Measurements from ENCODE around the gene CUL1. TPM values are rescaled to one million over a fixed set of nuclear protein-coding genes. Genes with fewer than 3 reads are reported as not detected.

CUL1 gene
- total RNA-seq, 2 donors from 2014 or later = 35.0 to 42.1 TPM

DNA sequence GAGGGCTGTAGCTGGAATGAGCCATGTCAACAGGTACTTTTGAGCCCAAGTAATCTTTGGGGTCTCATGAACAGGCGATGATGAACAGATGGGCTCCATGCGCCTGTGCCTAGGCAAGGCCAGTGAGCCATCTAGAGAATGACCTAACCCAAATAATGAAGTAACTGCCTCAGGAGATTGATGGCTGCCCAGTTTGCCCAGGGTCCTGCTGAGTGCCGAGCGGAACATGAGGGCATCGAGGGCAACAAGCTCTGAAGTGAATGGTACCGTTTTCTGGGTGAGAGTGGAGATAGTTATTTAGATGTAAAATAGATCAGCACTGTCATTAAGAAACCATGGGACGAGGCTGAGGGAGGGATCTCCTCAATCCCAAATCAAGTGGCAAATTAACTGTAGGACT lies 107.5 kb downstream of the CUL1 start:
- WGBS, 2 experiments (ENCODE audit: insufficient coverage in 1 of 2, insufficient read length in 1 of 2) = 94 to 98% methylated on average over 5 to 7 of the region's 7 CpGs
- Mint-ChIP-seq H3K4me1 (peaks cover 8% of the 10 kb centered on the region), H3K36me3 (ENCODE audit: low read depth) (peaks cover 62% of the 10 kb centered on the region), H3K27me3 (ENCODE audit: insufficient read depth) (no peaks in the 10 kb centered on the region), H3K9me3 (no peaks in the 10 kb centered on the region), H3K27ac (no peak overlapping the region), H3K4me3 (no peak overlapping the region)
- no peaks in the 10 kb centered on the region for H3K27me3 ChIP-seq (ENCODE audit: control insufficient read depth, insufficient read depth, low read length, poor library complexity, severe bottlenecking)
- H3K4me3 ChIP-seq (ENCODE audit: low read length) = no peak overlapping the region
- peaks cover 55% of the 10 kb centered on the region for H3K36me3 ChIP-seq (ENCODE audit: control insufficient read depth, insufficient read depth, low read length)
- DNase-seq = no peak
- H3K27ac ChIP-seq (ENCODE audit: low read depth, low read length) = no peak overlapping the region
- H3K9ac ChIP-seq (ENCODE audit: extremely low read depth, low read length, poor library complexity, severe bottlenecking) = no peak overlapping the region
- H3K9me3 ChIP-seq (ENCODE audit: control insufficient read depth, low read length) = no peaks in the 10 kb centered on the region
- H3K4me1 ChIP-seq (ENCODE audit: control insufficient read depth, insufficient read depth, low read length) = no peaks in the 10 kb centered on the region
- TF ChIP-seq, protein P1, sequence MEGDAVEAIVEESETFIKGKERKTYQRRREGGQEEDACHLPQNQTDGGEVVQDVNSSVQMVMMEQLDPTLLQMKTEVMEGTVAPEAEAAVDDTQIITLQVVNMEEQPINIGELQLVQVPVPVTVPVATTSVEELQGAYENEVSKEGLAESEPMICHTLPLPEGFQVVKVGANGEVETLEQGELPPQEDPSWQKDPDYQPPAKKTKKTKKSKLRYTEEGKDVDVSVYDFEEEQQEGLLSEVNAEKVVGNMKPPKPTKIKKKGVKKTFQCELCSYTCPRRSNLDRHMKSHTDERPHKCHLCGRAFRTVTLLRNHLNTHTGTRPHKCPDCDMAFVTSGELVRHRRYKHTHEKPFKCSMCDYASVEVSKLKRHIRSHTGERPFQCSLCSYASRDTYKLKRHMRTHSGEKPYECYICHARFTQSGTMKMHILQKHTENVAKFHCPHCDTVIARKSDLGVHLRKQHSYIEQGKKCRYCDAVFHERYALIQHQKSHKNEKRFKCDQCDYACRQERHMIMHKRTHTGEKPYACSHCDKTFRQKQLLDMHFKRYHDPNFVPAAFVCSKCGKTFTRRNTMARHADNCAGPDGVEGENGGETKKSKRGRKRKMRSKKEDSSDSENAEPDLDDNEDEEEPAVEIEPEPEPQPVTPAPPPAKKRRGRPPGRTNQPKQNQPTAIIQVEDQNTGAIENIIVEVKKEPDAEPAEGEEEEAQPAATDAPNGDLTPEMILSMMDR (conservative IDR thresholded peaks at IDR 0.05) = no peak

DNA sequence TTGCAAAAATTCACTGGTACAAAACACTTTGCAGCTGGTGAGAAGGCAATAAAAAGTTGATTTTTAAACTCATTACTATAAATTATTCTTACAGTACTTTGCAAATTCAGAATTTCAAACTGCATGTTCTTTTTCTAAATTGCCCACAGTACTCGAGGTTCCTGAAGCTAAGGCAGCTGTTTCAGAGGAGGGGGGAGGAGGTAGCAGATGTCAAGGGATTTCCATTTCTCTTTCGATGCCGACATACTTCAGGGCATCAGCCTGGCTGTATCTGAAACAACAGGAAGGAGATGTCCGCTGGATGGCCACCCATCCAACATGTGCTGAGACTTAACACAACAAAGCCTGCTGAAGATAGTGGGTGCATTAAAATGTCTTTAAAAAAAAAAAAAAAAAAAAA lies 108.7 kb downstream of the CUL1 start:
- no peaks in the 10 kb centered on the region for H3K27me3 ChIP-seq (ENCODE audit: control insufficient read depth, insufficient read depth, low read length, poor library complexity, severe bottlenecking)
- Mint-ChIP-seq H3K9me3 (no peaks in the 10 kb centered on the region), H3K36me3 (ENCODE audit: low read depth) (peaks cover 55% of the 10 kb centered on the region), H3K27ac (no peak overlapping the region), H3K4me3 (no peak overlapping the region), H3K27me3 (ENCODE audit: insufficient read depth) (no peaks in the 10 kb centered on the region), H3K4me1 (peaks cover 8% of the 10 kb centered on the region)
- 94 to 100% methylated on average over 2 to 4 of the region's 4 CpGs for WGBS, 2 experiments (ENCODE audit: insufficient coverage in 1 of 2, insufficient read length in 1 of 2)
- peaks cover 55% of the 10 kb centered on the region for H3K36me3 ChIP-seq (ENCODE audit: control insufficient read depth, insufficient read depth, low read length)
- H3K9ac ChIP-seq (ENCODE audit: extremely low read depth, low read length, poor library complexity, severe bottlenecking) = no peak overlapping the region
- H3K4me1 ChIP-seq (ENCODE audit: control insufficient read depth, insufficient read depth, low read length) = no peaks in the 10 kb centered on the region
- DNase-seq = no peak
- H3K4me3 ChIP-seq (ENCODE audit: low read length) = no peak overlapping the region
- TF ChIP-seq, protein P1 (conservative IDR thresholded peaks at IDR 0.05) = no peak
- H3K27ac ChIP-seq (ENCODE audit: low read depth, low read length) = no peak overlapping the region
- no peaks in the 10 kb centered on the region for H3K9me3 ChIP-seq (ENCODE audit: control insufficient read depth, low read length)

- H3K9ac ChIP-seq (ENCODE audit: extremely low read depth, low read length, poor library complexity, severe bottlenecking) = no peak overlapping the region
- Mint-ChIP-seq H3K27ac (peak overlapping the region; percentile 48), H3K36me3 (ENCODE audit: low read depth) (peaks cover 49% of the 10 kb centered on the region), H3K4me3 (no peak overlapping the region), H3K27me3 (ENCODE audit: insufficient read depth) (no peaks in the 10 kb centered on the region), H3K9me3 (no peaks in the 10 kb centered on the region), H3K4me1 (peaks cover 8% of the 10 kb centered on the region)
- no peaks in the 10 kb centered on the region for H3K4me1 ChIP-seq (ENCODE audit: control insufficient read depth, insufficient read depth, low read length)
- no peak overlapping the region for H3K4me3 ChIP-seq (ENCODE audit: low read length)
- H3K27ac ChIP-seq (ENCODE audit: low read depth, low read length) = peak overlapping the region; percentile 11
- WGBS, 2 experiments (ENCODE audit: insufficient coverage in 1 of 2, insufficient read length in 1 of 2) = 83 to 96% methylated on average over 3 to 4 of the region's 4 CpGs
- DNase-seq = peak; percentile 74
- no peaks in the 10 kb centered on the region for H3K27me3 ChIP-seq (ENCODE audit: control insufficient read depth, insufficient read depth, low read length, poor library complexity, severe bottlenecking)
- H3K9me3 ChIP-seq (ENCODE audit: control insufficient read depth, low read length) = no peaks in the 10 kb centered on the region
- H3K36me3 ChIP-seq (ENCODE audit: control insufficient read depth, insufficient read depth, low read length) = peaks cover 77% of the 10 kb centered on the region
- TF ChIP-seq, protein P1 (conservative IDR thresholded peaks at IDR 0.05) = peak; percentile 15
These were observed 111.2 kb downstream of the CUL1 start for GRCh38 chr7:148809856-148810255.
